Bone marrow (tissue), 2 donors: ENCODE measurements around the gene POLR3C.
"Not testable (repeated sequence)": the region's sequence is repeated elsewhere in the genome, so short reads cannot be mapped to it uniquely, and the experiment has no call there.

Source experiments
- DNase-seq, 2 donors: peaks; one replicate each; lab custom pipeline; 2025; lab: John Stamatoyannopoulos, UW

Gene POLR3C

GRCh38 chr1:145823565-145824498, at the start of gene POLR3C, which contains the start of gene RNF115:
Gene POLR3C (plus strand): TSS chr1:145824200. CDS start chr1:145825777, 1,577 bp downstream.
Gene RNF115 (minus strand): TSS chr1:145824095. CDS start chr1:145823873, 222 bp downstream.
- peak; percentile 67 to 90 for DNase-seq

DNA sequence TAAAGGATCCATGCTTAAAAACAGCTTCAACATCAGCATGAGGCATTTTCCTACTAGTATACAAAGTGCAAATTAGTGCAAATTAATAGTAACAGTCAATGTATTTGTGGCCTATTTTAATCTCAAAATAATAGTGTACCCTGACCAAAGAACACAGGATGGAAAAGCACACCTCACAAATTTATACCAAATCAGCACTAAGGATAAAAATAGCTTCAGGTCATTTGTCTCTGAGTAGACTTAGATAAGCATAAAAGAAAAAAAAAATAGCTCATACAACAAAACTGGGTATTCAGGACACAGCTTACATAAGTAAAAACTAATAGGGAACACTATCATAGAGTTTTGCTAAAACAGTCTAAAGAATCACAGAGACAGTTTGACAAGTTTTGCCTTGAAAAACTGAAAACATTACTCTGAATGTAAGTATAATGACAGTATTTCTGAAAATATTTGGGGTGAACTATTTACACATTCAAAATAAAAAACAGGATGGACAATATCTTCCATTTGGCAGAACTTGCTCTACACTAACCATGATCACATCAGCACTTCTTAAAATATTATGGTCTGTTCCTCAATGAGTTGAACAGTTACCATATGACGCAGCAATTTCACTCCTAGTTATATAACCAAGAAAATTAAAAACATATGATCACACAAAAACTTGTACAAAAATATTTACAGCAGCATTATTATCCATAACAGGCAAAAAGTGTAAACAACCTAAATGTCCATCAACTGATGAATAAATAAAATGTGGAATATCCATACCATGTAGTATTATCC, 46.4 kb upstream of the POLR3C start:
- DNase-seq: no peak

GRCh38 chr1:145778146-145778540, 45.9 kb upstream of the POLR3C start:
- no peak for DNase-seq

DNA sequence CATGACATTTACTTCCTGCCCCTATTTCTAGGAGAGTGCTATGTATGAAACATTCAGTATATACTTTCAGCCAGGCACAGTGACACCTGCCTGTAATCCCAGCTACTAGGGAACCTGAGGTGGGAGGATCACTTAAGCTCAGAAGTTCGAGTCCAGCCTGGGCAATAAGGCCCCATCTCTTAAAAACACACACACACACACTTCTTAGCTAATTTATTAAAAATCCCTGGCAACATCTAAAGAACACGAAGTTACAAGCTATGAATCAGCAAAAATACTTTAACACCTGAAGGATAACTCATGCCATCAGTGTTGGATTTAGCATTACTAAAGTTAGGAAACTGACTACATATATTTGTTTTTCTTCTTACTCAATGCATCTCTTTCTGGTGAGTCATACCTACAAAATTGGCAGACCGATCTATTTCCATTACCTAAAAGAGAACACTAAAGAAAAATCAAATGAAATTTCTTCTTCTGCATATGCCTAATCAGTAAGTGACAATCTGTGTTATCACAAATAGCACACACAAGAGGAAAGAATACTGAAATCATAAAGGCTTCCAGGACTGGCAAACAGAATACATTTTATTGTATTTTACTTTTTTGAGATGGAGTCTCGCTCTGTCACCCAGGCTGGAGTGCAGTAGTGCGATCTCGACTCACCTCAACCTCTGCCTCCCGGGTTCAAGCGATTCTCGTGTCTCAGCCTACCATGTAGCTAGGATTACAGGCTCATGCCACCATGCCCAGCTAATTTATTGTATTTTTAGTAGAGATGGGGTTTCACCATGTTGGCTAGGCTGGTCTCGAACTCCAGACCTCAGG, 41.5 kb upstream of the POLR3C start:
- DNase-seq: no peak

- DNase-seq: no peak
Observed at GRCh38 chr1:145784409-145784808, 39.6 kb upstream of the POLR3C start.

DNA sequence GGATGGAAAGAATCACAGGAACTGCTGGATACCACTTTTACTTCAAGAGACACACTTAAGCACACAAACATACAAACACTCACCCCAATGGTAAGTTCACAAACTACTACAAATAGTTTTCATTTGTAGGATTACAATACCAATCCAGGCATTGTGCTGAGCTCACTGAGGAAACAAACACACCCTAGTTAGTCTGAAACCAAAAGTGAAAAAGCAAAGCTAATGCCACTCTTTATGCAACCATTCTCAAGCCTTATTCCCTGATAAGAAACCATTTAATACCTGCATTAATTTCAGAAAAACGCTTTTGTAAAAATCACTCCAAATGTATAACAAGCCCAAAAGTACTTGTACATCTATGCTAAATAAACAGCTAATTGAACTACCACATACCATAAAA, 38.5 kb upstream of the POLR3C start:
- DNase-seq: no peak

GRCh38 chr1:145786271-145786670, 37.7 kb upstream of the POLR3C start:
- DNase-seq: no peak

- no peak for DNase-seq
Observed at GRCh38 chr1:145788580-145788979, 35.4 kb upstream of the POLR3C start.

- not testable (repeated sequence) for DNase-seq
Observed at GRCh38 chr1:145791860-145792259, 32.1 kb upstream of the POLR3C start.

DNA sequence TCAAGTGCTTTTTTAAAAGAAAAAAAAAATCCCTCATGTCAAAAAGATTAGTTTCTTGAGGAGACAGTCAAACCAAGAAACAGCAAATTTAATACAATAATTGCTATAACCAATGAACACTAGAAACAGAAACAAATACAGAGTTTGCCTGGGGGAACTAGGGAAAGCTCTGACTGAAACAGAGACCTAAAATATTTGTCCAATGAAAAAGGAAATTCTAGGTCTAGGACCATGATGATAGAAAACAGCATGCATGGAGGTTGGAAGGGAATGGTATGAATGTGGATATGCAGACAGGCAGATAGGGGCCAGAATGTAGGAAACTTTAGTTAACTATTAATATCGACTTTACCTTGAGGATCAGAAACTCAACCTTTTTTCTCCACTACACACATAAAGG, 31.5 kb upstream of the POLR3C start:
- no peak for DNase-seq

GRCh38 chr1:145795257-145795881, 28.6 kb upstream of the POLR3C start:
- no peak for DNase-seq

- DNase-seq: no peak
Observed at GRCh38 chr1:145796753-145797152, 27.2 kb upstream of the POLR3C start.

DNA sequence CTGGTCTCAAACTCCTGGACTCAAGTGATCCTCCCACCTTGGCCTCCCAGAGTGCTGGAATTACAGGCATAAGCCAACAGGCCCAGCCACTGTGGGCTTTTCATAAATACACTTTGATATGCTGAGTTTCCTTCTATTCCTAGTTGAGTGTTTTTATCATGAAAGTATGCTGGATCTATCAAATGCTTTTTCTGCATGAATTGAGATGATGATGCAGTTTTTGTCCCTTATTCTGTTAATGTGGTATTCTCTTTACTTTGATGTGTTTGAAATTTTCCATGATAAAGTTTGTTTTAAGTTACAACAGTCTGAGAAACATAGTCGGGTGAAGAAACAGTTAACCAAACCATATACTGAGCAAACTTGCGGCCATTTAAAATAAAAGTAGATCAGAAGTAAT, 24.2 kb upstream of the POLR3C start:
- DNase-seq: no peak

GRCh38 chr1:145804235-145805045, 19.6 kb upstream of the POLR3C start:
- no peak for DNase-seq

- no peak for DNase-seq
Observed at GRCh38 chr1:145805057-145805456, 18.9 kb upstream of the POLR3C start.

GRCh38 chr1:145806408-145806807, 17.6 kb upstream of the POLR3C start:
- DNase-seq: no peak

DNA sequence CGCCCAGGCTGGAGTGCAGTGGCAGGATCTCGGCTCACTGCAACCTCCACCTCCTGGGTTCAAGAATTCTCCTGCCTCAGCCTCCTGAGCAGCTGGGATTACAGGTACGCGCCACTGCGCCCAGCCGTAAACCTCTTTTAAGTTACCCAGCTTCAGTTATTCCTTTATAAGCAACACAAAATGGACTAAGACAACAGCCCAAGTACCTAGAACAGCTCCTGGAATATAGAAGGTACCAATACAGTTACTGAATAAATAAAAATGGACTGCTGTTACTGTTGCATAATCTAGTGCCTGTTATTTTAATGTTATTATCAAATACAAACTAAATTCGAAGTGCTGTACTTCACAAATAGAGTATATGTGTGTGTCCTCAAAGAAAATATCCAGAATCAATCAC, 17.2 kb upstream of the POLR3C start:
- DNase-seq: no peak

- not testable (repeated sequence) for DNase-seq
Observed at GRCh38 chr1:145812977-145813810, 10.8 kb upstream of the POLR3C start.

GRCh38 chr1:145818095-145818494, 5.9 kb upstream of the POLR3C start:
- peak in 1 of 2 donors; percentile 23 for DNase-seq
